Uterus (tissue), 4 donors: ENCODE measurements around the gene ZCCHC2. TPM values are rescaled to one million over a fixed set of nuclear protein-coding genes. Genes with fewer than 3 reads are reported as not detected.

ENCODE experiments used
- DNase-seq, 2 donors: peaks; one replicate each; pipeline ENCODE4 v3.0.0-alpha.2; 2019 to 2020
- H3K27ac ChIP-seq, 2 donors: fragments of 200-600 bp; sonication (generic); 1 replicate in 1 of 2; 2 replicates in 1 of 2; pipeline ENCODE4 v1.5.1; 2016 to 2018
- H3K27me3 ChIP-seq, 2 donors: fragments of 200-600 bp; sonication (generic); one replicate each; pipeline ENCODE4 v1.5.1; 2018 to 2019; ENCODE audit warnings: control low read depth in 1 of 2
- H3K36me3 ChIP-seq, 2 donors: fragments of 200-600 bp; sonication (generic); one replicate each; pipeline ENCODE4 v1.5.1; 2019; ENCODE audit warnings: control low read depth in 1 of 2
- H3K4me1 ChIP-seq, 2 donors: fragments of 200-600 bp; sonication (generic); one replicate each; pipeline ENCODE4 v1.5.1; 2018 to 2019; ENCODE audit warnings: control low read depth in 1 of 2
- H3K4me3 ChIP-seq, 2 donors: fragments of 200-600 bp; sonication (generic); 1 replicate in 1 of 2; 2 replicates in 1 of 2; pipeline ENCODE4 v1.5.1; 2018 to 2019; ENCODE audit warnings: mild to moderate bottlenecking in 1 of 2
- H3K9me3 ChIP-seq, 2 donors: fragments of 200-600 bp; sonication (generic); one replicate each; pipeline ENCODE4 v1.5.1; 2019; ENCODE audit warnings: control low read depth in 1 of 2
- CTCF ChIP-seq, 4 experiments: fragments of 200-600 bp in 2 of 4; fragments of 450-650 bp in 2 of 4; sonication (generic) in 2 of 4; IDR thresholded peaks; one replicate each; pipeline ENCODE4 v1.5.1; 2016 to 2019; ENCODE audit warnings: antibody characterized with exemption in 4 of 4, mild to moderate bottlenecking in 2 of 4, moderate library complexity in 1 of 4
- POLR2A ChIP-seq, 2 donors: fragments of 450-650 bp; IDR thresholded peaks; one replicate each; pipeline ENCODE4 v1.6.1; 2016; ENCODE audit warnings: antibody characterized with exemption in 2 of 2, mild to moderate bottlenecking in 1 of 2, moderate library complexity in 1 of 2
- intact Hi-C: fragments of 100-400 bp; cut with DNase I; formaldehyde crosslinking; loops from one replicate; pipeline ENCODE4 v1.15.1; 2023; ENCODE audit warnings: low total_unique reads
- total RNA-seq, 4 donors: library from RNA; depleted of rRNA in 3 of 4; stranded (reverse); fragments of >200 nt in 3 of 4; gene quantifications; one replicate each; pipeline versions ENCODE4 v1.1.0 to v1.2.4, GENCODE V29; 2014 to 2023
- donor health status: DM: yes; HTN: yes; CAD: no.

ZCCHC2 gene
- total RNA-seq, 4 donors from 2014 or later = 7.4 to 44.8 (median 15.5) TPM

GRCh38 chr18:62566818-62567217 lies 44.0 kb downstream of the ZCCHC2 start:
- no peaks in the 10 kb centered on the region for H3K9me3 ChIP-seq
- TF ChIP-seq CTCF (IDR thresholded peaks at IDR 0.05) (no peak), POLR2A (IDR thresholded peaks at IDR 0.05) (no peak)
- H3K4me3 ChIP-seq = no peak overlapping the region
- intact Hi-C loops = no loop called here
- no peak overlapping the region for H3K27ac ChIP-seq
- DNase-seq = no peak
- H3K27me3 ChIP-seq = no peaks in the 10 kb centered on the region
- H3K36me3 ChIP-seq = no peaks in the 10 kb centered on the region
- no peaks in the 10 kb centered on the region for H3K4me1 ChIP-seq

- Histone ChIP-seq H3K27me3 (no peaks in the 10 kb centered on the region), H3K9me3 (no peaks in the 10 kb centered on the region), H3K4me1 (no peaks in the 10 kb centered on the region), H3K4me3 (no peak overlapping the region), H3K27ac (no peak overlapping the region), H3K36me3 (no peaks in the 10 kb centered on the region)
- no peak for DNase-seq
- TF ChIP-seq CTCF (IDR thresholded peaks at IDR 0.05) (no peak), POLR2A (IDR thresholded peaks at IDR 0.05) (no peak)
- intact Hi-C loops = no loop called here
Observed at GRCh38 chr18:62569081-62569655, 46.3 kb downstream of the ZCCHC2 start.

- no peak for DNase-seq
- Histone ChIP-seq H3K36me3 (no peaks in the 10 kb centered on the region), H3K27me3 (no peaks in the 10 kb centered on the region), H3K9me3 (no peaks in the 10 kb centered on the region), H3K27ac (no peak overlapping the region), H3K4me3 (no peak overlapping the region), H3K4me1 (no peaks in the 10 kb centered on the region)
- TF ChIP-seq POLR2A (IDR thresholded peaks at IDR 0.05) = no peak
- TF ChIP-seq CTCF (IDR thresholded peaks at IDR 0.05) = no peak
- intact Hi-C loops = no loop called here
Observed at GRCh38 chr18:62571037-62571436, 48.2 kb downstream of the ZCCHC2 start.

- H3K4me3 ChIP-seq = no peak overlapping the region
- no peaks in the 10 kb centered on the region for H3K36me3 ChIP-seq
- TF ChIP-seq CTCF (IDR thresholded peaks at IDR 0.05) = no peak
- no peak for TF ChIP-seq POLR2A (IDR thresholded peaks at IDR 0.05)
- H3K9me3 ChIP-seq = no peaks in the 10 kb centered on the region
- no peaks in the 10 kb centered on the region for H3K27me3 ChIP-seq
- no peak overlapping the region for H3K27ac ChIP-seq
- H3K4me1 ChIP-seq = no peaks in the 10 kb centered on the region
- no peak for DNase-seq
- intact Hi-C loops = no loop called here
Observed at GRCh38 chr18:62571648-62572047, 48.8 kb downstream of the ZCCHC2 start.

- no peaks in the 10 kb centered on the region for H3K4me1 ChIP-seq
- intact Hi-C loops = no loop called here
- no peaks in the 10 kb centered on the region for H3K27me3 ChIP-seq
- no peaks in the 10 kb centered on the region for H3K9me3 ChIP-seq
- no peak for DNase-seq
- H3K36me3 ChIP-seq = no peaks in the 10 kb centered on the region
- H3K27ac ChIP-seq = no peak overlapping the region
- TF ChIP-seq CTCF (IDR thresholded peaks at IDR 0.05) (no peak), POLR2A (IDR thresholded peaks at IDR 0.05) (no peak)
- no peak overlapping the region for H3K4me3 ChIP-seq
Observed at GRCh38 chr18:62572456-62572855, 49.6 kb downstream of the ZCCHC2 start.
